HEK293 (cell line): ENCODE data around the gene SPC24.
A peak's percentile ranks its signal among the peaks of the same experiment; 100 is the strongest.
"Not testable (repeated sequence)": the region's sequence is repeated elsewhere in the genome, so short reads cannot be mapped to it uniquely, and the experiment has no call there.

Experiments used
- CTCF ChIA-PET: fragments of 350-600 bp; formaldehyde crosslinking; extraction: SDS; loops from one replicate; lab custom pipeline; 2021; ENCODE audit warnings: antibody characterized with exemption; lab: Yijun Ruan, JAX
- POLR2A ChIA-PET: fragments of 300-600 bp; formaldehyde crosslinking; extraction: SDS; loops from one replicate; lab custom pipeline; 2020; ENCODE audit warnings: antibody characterized with exemption, inconsistent platforms; lab: Yijun Ruan, JAX
- H3K27ac ChIP-seq: fragments of 200-500 bp; sonication (Bioruptor generic); 2 replicates; pipeline ENCODE4 v1.5.1; 2014; ENCODE audit warnings: low read depth, low read length, control low read depth, inconsistent platforms; ENCODE audit errors: extremely low read depth
- H3K36me3 ChIP-seq, 2 experiments: fragments of 200-500 bp in 1 of 2; sonication (Bioruptor generic) in 1 of 2; 1 replicate in 1 of 2; 2 replicates in 1 of 2; pipeline ENCODE4 v1.5.1; 2014 to 2017; ENCODE audit warnings: inconsistent platforms in 2 of 2, low read length in 2 of 2; ENCODE audit not compliant: control insufficient read depth in 2 of 2, insufficient read depth in 1 of 2
- H3K4me1 ChIP-seq: fragments of 200-500 bp; sonication (Bioruptor generic); 2 replicates; pipeline ENCODE4 v1.5.1; 2014; ENCODE audit warnings: mild to moderate bottlenecking, low read length, inconsistent platforms; ENCODE audit not compliant: control insufficient read depth, insufficient read depth
- H3K4me3 ChIP-seq: 2 replicates; pipeline ENCODE4 v1.5.1; 2011; ENCODE audit warnings: low read depth, mild to moderate bottlenecking, control low read depth, low read length, moderate library complexity
- H3K9me3 ChIP-seq: fragments of 200-500 bp; sonication (Bioruptor generic); 2 replicates; pipeline ENCODE4 v1.5.1; 2014; ENCODE audit warnings: low read depth, low read length, inconsistent platforms; ENCODE audit not compliant: control insufficient read depth, insufficient read depth
- EGR2 ChIP-seq: fragments of 450-650 bp; formaldehyde crosslinking; IDR thresholded peaks from 2 replicates; pipeline ENCODE4 v1.5.1; 2016; ENCODE audit warnings: low read depth, missing biosample characterization, missing genetic modification characterization
- GLIS1 ChIP-seq: fragments of 450-650 bp; formaldehyde crosslinking; IDR thresholded peaks from 2 replicates; pipeline ENCODE4 v1.5.1; 2016; ENCODE audit warnings: missing biosample characterization, missing genetic modification characterization
- IKZF3 ChIP-seq: fragments of 450-650 bp; IDR thresholded peaks from 2 replicates; pipeline ENCODE4 v1.5.0; 2018; ENCODE audit warnings: missing biosample characterization, mild to moderate bottlenecking, missing genetic modification characterization, moderate library complexity
- SETDB1 ChIP-seq: IDR thresholded peaks from one replicate; pipeline ENCODE4 v1.6.1; 2017; ENCODE audit warnings: mild to moderate bottlenecking, low read length, moderate library complexity, mixed read lengths; ENCODE audit not compliant: insufficient read length
- WT1 ChIP-seq: fragments of 450-650 bp; formaldehyde crosslinking; IDR thresholded peaks from 2 replicates; pipeline ENCODE4 v1.5.1; 2016; ENCODE audit warnings: missing biosample characterization, missing genetic modification characterization
- ZNF24 ChIP-seq: fragments of 450-650 bp; formaldehyde crosslinking; IDR thresholded peaks from 2 replicates; pipeline ENCODE4 v1.5.1; 2016; ENCODE audit warnings: missing biosample characterization, missing genetic modification characterization
- ZNF37A ChIP-seq: fragments of 450-650 bp; IDR thresholded peaks from 2 replicates; pipeline ENCODE4 v1.5.1; 2018; ENCODE audit warnings: missing biosample characterization, missing genetic modification characterization
- ZNF658 ChIP-seq: fragments of 450-650 bp; formaldehyde crosslinking; IDR thresholded peaks from 2 replicates; pipeline ENCODE4; 2016; ENCODE audit warnings: missing biosample characterization, missing genetic modification characterization
- ZNF747 ChIP-seq: fragments of 450-650 bp; formaldehyde crosslinking; IDR thresholded peaks from 2 replicates; pipeline ENCODE4 v1.5.1; 2016; ENCODE audit warnings: missing biosample characterization, missing genetic modification characterization
- TF ChIP-seq, protein P1 (sequence below): fragments of 450-650 bp; formaldehyde crosslinking; IDR thresholded peaks from 2 replicates; pipeline ENCODE4 v1.5.1; 2016; ENCODE audit warnings: missing biosample characterization, missing genetic modification characterization
- TF ChIP-seq, protein P2 (sequence below): fragments of 450-650 bp; formaldehyde crosslinking; IDR thresholded peaks from 2 replicates; pipeline ENCODE4 v1.5.1; 2017; ENCODE audit warnings: missing biosample characterization, missing genetic modification characterization
- TF ChIP-seq, protein P3 (sequence below): fragments of 450-650 bp; IDR thresholded peaks from 2 replicates; pipeline ENCODE4 v1.5.1; 2018; ENCODE audit warnings: missing biosample characterization, missing genetic modification characterization

Gene SPC24

DNA sequence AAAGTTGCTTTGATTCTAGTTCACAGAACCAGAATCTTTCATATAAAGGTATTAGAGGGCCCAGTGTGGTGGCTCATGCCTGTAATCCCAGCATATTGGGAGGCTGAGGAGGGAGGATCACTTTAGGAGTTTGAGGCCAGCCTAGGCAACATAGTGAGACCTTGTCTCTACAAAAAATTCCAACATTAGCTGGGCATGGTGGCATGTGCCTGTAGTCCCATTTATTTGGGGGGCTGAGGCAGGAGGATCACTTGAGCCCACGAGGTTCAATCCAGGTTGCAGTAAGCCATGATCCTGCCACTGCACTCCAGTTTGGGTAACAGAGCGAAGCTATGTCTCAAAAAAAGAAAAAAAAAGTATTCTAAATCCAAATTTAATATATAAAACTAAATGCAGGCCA lies 57.3 kb downstream of the SPC24 start (continued):
- TF ChIP-seq WT1 (no peak), IKZF3 (tag by site-specific recombination) (no peak), EGR2 (no peak), ZNF747 (tag by site-specific recombination) (no peak), ZNF658 (tag by site-specific recombination) (no peak), SETDB1 (no peak), GLIS1 (tag by site-specific recombination) (no peak), ZNF37A (tag by site-specific recombination) (no peak), ZNF24 (tag by site-specific recombination) (no peak)
- TF ChIP-seq, protein P1, sequence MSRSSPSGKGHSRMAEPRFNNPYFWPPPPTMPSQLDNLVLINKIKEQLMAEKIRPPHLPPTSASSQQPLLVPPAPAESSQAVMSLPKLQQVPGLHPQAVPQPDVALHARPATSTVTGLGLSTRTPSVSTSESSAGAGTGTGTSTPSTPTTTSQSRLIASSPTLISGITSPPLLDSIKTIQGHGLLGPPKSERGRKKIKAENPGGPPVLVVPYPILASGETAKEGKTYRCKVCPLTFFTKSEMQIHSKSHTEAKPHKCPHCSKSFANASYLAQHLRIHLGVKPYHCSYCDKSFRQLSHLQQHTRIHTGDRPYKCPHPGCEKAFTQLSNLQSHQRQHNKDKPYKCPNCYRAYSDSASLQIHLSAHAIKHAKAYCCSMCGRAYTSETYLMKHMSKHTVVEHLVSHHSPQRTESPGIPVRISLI: no peak

DNA sequence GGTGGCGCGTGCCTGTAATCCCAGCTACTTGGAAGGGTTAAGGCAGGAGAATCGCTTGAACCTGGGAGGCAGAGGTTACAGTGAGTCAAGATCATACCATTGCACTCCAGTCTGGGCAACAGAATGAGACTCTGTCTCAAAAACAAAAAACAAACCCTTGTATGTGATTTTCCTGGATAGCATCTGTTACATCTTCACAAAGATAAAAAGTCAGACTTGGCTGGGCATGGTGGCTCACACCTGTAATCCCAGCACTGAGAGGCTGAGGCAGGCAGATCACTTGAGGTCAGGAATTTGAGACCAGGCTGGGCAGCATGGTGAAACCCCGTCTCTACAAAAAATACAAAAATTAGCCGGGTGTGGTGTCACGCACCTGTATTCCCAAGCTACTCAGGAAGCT lies 58.2 kb downstream of the SPC24 start:
- H3K4me1 ChIP-seq, H3K9me3 ChIP-seq, POLR2A ChIA-PET, H3K4me3 ChIP-seq, H3K27ac ChIP-seq: not testable (repeated sequence)
- CTCF ChIA-PET: interaction anchor here (0.6 to 5.0 kb wide), 3 partner anchors 29 to 232 kb away, joined by 4 to 26 read pairs (median 6); no protein-coding TSS in a partner anchor
- peaks cover 0 to 40% of the 10 kb centered on the region in 2 experiments; a peak in 1 of 3 replicates for H3K36me3 ChIP-seq

DNA sequence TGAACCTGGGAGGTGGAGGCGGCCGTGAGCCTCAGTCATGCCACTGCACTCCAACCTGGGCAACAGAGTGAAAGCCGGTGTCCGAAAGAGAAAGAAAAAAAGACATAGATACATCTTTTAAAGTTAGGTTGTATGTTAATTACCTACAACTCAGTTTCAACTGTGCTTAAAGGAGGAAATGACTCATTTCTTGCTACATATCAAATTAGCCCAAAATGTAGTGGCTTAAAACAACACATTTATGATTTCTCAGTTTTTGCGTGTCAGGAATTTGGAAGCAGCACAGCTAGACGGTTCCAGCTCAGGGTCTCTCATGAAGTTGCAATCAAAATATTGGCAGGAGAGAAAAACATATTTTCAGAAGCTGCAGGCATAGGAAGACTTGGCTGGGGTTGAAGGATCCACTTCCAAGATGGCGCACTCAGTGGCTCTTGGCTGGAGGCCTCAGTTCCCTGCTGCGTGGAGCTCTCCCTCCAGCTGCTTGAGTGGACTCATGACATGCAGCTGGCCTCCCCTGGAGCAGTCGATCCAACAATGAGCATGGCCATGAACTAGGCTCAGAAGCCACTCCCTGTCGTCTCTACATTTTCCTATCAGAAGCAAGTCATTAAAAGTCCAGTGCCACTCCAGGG lies 59.3 kb downstream of the SPC24 start:
- POLR2A ChIA-PET: no interaction called here
- CTCF ChIA-PET: interaction anchor here (0.6 to 5.0 kb wide), 4 partner anchors 30 to 285 kb away, joined by 3 to 26 read pairs (median 10); no protein-coding TSS in a partner anchor
- H3K27ac ChIP-seq: no peak overlapping the region
- H3K4me1 ChIP-seq: 0 out of 2 replicates have a peak, but pooled peaks cover 3% of the 10 kb centered on the region
- TF ChIP-seq, protein P2, sequence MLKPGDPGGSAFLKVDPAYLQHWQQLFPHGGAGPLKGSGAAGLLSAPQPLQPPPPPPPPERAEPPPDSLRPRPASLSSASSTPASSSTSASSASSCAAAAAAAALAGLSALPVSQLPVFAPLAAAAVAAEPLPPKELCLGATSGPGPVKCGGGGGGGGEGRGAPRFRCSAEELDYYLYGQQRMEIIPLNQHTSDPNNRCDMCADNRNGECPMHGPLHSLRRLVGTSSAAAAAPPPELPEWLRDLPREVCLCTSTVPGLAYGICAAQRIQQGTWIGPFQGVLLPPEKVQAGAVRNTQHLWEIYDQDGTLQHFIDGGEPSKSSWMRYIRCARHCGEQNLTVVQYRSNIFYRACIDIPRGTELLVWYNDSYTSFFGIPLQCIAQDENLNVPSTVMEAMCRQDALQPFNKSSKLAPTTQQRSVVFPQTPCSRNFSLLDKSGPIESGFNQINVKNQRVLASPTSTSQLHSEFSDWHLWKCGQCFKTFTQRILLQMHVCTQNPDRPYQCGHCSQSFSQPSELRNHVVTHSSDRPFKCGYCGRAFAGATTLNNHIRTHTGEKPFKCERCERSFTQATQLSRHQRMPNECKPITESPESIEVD (tag by site-specific recombination): 0 out of 2 replicates have a peak, but pooled peaks have one; percentile 15
- TF ChIP-seq, protein P3, sequence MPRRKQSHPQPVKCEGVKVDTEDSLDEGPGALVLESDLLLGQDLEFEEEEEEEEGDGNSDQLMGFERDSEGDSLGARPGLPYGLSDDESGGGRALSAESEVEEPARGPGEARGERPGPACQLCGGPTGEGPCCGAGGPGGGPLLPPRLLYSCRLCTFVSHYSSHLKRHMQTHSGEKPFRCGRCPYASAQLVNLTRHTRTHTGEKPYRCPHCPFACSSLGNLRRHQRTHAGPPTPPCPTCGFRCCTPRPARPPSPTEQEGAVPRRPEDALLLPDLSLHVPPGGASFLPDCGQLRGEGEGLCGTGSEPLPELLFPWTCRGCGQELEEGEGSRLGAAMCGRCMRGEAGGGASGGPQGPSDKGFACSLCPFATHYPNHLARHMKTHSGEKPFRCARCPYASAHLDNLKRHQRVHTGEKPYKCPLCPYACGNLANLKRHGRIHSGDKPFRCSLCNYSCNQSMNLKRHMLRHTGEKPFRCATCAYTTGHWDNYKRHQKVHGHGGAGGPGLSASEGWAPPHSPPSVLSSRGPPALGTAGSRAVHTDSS: no peak
- TF ChIP-seq GLIS1 (tag by site-specific recombination): peak; percentile 19; the same call in 1 of the 2 replicates
- no peak overlapping the region for H3K4me3 ChIP-seq
- H3K36me3 ChIP-seq: peaks cover 0 to 40% of the 10 kb centered on the region in 2 experiments; a peak in 1 of 3 replicates
- H3K9me3 ChIP-seq: no peaks in the 10 kb centered on the region
